Measurements from ENCODE around the gene GMPR.
"Not testable (repeated sequence)": the region's sequence is repeated elsewhere in the genome, so short reads cannot be mapped to it uniquely, and the experiment has no call there.

GMPR gene

DNA sequence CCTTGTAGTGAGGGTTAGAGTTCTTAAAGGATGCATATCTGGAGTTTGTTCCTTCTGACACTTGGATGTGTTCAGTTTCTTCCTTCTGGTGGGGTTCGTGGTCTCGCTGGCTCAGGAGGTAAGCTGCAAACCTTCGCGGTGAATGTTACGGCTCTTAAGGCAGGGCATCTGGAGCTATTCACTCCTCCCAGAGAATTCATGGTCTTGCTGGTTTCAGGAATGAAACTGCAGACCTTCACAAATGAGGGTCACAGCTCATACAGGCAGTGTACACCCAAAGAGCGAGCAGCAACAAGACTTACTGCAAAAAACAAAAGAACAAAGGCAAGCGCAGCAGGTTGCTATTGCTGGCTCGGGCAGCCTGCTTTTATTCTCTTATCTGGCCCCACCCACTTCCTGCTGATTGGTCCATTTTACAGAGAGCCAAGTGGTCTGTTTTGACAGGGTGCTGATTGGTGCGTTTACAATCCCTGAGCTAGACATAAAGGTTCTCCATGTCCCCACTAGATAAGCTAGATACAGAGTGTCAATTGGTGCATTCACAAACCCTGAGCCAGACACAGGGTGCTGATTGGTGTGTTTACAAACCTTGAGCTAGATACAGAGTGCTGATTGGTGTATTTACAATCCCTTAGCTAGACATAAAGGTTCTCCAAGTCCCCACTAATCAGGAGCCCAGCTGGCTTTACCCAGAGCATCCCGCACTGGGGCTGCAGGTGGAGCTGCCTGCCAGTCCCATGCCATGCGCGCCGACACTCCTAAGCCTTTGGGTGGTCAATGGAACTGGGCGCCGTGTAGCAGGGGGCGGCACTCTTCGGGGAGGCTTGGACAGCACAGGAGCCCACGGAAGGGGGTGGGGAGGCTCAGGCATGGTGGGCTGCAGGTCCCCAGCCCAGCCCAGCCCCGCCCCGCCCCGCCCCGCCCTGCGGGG is 12.0 kb upstream of the GMPR start:
- DNase-seq = not testable (repeated sequence)

DNA sequence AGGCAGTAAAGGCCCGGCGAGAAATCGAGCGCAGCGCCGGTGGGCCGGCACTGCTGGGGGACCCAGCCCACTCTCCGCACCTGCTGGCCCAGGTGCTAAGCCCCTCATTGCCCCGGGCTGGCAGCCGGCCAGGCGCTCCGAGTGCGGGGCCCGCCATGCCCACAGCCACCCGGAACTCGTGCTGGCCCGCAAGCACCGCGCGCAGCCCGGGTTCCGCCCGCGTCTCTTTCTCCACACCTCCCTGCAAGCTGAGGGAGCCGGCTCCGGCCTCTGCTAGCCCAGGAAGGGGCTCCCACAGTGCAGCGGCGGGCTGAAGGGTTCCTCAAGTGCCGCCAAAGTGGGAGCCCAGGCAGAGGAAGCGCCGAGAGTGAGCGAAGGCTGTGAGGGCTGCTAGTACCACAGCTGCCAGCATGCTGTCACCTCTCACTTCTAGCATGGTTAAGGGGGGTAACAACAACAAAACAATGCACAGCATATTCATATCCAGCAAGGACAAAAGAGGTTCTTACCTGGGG is 11.3 kb upstream of the GMPR start:
- DNase-seq = no peak

DNA sequence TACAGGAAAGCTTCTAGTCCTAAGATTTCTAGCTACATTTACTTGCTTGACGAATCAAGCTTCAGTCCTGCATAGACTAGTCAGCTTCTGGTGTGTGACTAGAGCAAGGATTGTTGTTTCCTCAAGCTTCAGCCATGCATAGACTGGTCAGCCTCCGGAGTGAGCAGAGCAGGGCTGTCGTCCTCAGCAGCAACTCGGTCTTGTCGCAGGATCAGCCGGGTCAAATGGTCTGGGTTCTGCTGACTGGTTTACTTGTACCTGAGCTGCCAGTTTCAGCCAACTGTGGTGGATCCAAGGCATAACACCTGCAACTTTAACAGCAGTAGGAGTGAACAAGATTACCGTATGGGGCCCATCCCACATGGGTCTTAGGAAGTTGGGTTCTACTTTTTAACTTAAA is 10.8 kb upstream of the GMPR start:
- DNase-seq = no peak

DNA sequence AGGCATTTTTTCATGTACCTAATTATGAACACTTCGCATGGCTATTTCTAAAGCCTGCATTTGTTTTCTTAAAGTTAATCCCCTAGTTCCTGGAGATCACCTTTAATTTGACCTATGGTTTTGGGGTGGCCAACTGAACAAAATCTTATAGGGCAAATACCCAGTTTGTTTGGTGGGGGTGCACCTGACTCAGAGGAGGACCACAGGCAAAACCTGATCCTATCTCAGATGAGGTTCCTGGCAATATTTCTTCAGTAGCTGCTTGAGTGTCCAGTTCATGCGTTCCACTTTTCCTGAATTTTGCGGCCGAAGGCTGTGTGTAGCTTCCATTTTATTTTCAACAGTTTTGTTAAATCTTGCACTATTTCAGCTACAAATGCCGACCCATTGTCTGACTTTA is 10.3 kb upstream of the GMPR start:
- no peak for DNase-seq

DNA sequence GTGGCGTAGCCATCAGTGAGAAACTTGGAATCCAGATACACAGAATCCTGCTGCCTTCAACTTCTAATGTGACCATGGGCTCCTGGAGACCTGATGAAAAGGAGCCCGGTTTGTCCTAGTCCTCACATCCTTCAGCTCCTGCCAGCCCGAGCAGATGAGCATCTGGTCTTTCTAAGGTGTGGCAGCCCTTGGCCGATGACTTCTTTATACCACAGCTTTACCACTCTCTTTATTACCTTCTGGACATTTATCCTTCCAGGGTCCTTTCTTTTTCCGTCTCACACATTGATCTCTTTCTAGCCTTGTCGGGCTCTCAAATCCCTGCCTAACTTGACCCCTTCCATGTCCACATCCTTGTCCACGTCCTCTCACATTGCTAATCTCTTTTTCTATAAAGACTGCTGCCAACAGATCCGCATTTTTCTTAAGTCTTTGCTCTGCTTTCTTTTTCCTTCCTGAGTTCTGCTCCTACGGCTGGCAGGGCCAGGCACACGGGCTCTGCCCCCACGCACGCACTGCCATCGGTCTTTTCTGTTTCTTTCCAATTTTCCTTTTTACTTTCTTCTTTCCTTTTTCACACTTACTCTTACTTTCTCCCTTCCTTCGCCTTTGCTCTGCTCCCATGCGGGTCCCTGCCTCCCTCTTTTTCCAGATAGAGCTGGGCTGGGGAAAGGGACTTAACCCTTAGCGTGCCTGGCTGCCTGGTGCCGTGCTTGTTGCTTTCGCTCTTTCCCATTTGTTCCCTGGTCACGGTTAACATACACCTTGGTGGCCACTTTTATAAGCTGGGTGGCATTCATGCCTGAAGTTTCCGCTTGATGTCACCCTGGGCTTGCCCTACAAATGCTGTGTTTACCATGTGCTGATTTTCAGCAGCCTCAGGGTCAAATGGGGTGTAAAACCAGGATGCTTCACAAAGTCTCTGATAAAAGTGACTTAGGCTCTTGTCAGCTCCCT is 9.4 kb upstream of the GMPR start:
- DNase-seq = no peak

DNA sequence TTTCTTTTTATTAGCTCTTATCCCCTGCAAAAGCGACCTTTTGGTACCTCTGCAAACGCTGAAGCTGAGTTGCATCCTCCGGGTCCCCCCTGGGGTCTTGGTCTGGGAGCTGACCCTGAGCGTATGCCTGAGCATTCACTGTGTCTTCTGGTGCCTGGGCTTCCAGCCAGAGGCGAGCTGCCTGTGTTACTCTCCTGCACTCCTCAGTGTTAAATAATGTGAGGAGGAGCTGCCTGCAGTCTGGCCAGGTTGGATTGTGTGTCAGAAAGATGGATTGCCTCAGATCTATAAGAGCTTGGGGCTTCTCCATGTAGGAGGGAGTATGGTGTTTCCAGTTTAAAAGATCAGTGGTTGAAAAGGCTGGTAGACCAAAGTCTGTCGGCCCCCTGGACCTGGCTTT is 8.7 kb upstream of the GMPR start:
- DNase-seq = no peak

GRCh38 chr6:16230953-16231352 is 7.4 kb upstream of the GMPR start:
- no peak for DNase-seq

DNA sequence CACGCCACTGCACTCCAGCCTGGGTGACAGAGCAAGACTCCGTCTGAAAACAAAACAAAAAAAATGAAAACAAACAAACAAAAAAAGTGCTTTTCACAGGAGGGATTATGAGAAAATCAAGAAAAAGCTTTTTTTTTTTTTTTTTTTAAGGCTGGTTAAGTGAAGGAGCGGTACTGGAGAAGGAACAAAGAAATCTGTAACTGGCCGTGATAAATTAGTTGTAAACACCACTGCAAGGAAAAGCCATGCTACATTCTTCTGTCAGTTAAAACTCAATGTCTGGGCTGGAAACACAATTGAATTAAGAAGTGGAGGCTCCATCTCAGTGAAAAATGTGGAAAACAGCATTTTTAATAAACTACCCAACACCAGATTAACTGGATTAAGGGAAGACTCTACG is 6.3 kb upstream of the GMPR start:
- DNase-seq = no peak

DNA sequence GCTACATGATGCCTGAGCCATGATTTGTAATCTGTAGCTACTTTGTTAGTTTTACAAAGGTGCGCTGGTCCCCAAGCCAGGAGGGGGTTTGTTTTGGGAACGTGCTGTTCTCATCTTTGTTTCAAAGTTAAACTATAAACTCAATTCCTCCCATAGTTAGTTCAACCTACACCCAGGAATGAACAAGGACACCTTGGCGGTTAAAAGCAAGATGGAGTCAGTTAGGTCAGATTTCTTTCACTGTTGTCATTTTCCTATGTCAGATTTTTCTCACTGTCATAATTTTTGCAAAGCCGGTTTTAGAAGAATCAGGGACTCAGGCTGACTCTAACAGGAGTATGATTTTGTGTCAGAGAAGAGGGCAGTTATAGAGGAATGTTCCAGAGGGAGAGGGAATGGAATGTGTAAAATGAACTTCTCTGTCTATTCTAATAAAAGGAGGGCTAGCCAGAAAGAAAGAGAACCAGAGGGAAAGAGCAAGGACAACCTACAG is 2.3 kb upstream of the GMPR start:
- DNase-seq = no peak

- no peak for DNase-seq
Observed at GRCh38 chr6:16236631-16237199, 1.7 kb upstream of the GMPR start.

DNA sequence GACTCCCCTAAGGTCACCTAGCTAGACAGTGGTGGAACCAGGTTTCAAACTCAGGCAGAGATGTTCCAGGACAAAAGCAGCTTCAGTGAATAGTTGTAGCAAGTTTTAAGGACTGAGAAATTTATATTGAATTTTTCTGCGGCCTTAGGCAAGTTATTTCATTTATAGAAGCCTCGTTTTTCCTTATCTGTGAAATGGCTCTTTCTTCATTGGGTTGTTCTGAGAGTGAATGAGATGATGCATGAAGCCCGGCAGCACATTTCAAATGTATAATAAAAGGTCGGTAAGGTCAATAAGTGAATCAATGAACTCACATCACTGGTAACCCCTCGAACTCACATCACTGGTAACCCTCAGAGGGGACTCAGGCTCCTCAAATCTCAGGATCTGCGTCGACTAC is 1.1 kb upstream of the GMPR start:
- no peak for DNase-seq

GRCh38 chr6:16238963-16239797 is 793 bp downstream of the GMPR start:
- no peak for DNase-seq

DNA sequence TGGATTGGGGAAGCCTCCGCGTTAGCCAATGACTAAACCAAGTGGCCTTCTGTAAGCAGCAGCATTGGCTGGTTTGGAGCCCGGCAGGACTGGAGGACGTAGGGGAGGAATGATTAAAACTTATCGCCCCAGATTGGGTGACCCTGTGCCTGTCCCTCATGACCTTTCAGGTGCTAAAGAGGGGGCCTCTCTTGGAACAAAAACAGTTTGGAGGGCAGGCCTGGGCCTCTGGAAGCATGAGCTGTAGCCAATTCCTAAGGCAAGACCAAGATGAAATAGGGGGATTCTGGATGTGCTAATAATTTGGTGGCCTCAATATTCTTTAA is 1.4 kb downstream of the GMPR start:
- no peak for DNase-seq

GRCh38 chr6:16240589-16241320 is 2.4 kb downstream of the GMPR start:
- no peak for DNase-seq

GRCh38 chr6:16241321-16241689 is 2.9 kb downstream of the GMPR start:
- no peak for DNase-seq

- no peak for DNase-seq
Observed at GRCh38 chr6:16243055-16243454, 4.7 kb downstream of the GMPR start.

DNA sequence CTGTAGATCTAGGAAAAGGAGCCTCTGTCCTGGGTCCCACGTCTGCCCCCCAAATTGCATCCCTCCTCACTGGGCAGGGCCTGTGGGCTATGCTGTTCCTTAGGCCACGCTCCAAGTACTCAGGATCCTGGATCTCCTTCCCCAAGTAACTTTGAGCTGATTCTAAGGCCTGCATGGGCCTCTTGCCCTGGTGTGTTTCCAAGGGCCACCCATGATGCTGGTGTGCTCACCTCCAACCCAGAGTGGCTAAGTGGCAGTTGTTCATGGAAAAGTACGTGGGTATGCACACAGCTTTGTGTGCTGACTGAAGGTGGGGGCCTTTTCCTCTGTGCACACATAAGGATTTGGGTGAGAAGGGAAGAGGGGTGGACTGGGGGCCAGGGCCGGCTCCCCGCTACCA is 5.3 kb downstream of the GMPR start:
- no peak for DNase-seq

GRCh38 chr6:16244446-16244845 is 6.1 kb downstream of the GMPR start:
- no peak for DNase-seq

GRCh38 chr6:16244869-16245451 is 6.6 kb downstream of the GMPR start:
- DNase-seq = no peak

GRCh38 chr6:16248271-16248853 is 10.0 kb downstream of the GMPR start:
- no peak for DNase-seq

GRCh38 chr6:16249971-16250370 is 11.6 kb downstream of the GMPR start:
- no peak for DNase-seq
